Measurements from ENCODE around the gene GBP4.

DNA sequence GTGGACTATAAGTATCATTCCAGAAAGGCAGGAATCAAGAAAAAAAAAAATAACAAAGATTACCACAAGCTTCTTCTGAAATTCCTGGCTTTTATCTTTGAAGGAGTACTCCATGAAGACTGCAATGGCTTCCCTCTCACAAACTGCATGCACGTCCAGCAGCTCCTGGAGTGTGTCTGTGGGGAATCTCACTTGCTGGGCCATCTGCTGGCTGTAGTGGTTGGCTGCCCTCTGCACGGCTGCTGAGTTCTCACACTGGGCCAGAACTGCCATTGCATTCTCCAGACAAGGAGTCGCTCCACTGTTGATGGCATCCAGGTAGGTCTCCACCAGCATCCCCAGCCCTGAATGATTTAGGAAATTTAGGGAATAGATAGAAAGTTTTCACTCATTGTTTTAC is 49.5 kb downstream of the GBP4 start:
- TF ChIP-seq POLR2AphosphoS5 (IDR thresholded peaks at IDR 0.05), result no peak
- TF ChIP-seq, protein P1, sequence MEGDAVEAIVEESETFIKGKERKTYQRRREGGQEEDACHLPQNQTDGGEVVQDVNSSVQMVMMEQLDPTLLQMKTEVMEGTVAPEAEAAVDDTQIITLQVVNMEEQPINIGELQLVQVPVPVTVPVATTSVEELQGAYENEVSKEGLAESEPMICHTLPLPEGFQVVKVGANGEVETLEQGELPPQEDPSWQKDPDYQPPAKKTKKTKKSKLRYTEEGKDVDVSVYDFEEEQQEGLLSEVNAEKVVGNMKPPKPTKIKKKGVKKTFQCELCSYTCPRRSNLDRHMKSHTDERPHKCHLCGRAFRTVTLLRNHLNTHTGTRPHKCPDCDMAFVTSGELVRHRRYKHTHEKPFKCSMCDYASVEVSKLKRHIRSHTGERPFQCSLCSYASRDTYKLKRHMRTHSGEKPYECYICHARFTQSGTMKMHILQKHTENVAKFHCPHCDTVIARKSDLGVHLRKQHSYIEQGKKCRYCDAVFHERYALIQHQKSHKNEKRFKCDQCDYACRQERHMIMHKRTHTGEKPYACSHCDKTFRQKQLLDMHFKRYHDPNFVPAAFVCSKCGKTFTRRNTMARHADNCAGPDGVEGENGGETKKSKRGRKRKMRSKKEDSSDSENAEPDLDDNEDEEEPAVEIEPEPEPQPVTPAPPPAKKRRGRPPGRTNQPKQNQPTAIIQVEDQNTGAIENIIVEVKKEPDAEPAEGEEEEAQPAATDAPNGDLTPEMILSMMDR (IDR thresholded peaks at IDR 0.05), result no peak
- TF ChIP-seq POLR2A (IDR thresholded peaks at IDR 0.05), result no peak

All from prostate gland (tissue), 2 donors.